Measurements from ENCODE around the gene CNEP1R1. TPM values are rescaled to one million over a fixed set of nuclear protein-coding genes. Genes with fewer than 3 reads are reported as not detected.

CNEP1R1 gene
- total RNA-seq, 1 donor from 2014 or later, result 74.6 TPM

DNA sequence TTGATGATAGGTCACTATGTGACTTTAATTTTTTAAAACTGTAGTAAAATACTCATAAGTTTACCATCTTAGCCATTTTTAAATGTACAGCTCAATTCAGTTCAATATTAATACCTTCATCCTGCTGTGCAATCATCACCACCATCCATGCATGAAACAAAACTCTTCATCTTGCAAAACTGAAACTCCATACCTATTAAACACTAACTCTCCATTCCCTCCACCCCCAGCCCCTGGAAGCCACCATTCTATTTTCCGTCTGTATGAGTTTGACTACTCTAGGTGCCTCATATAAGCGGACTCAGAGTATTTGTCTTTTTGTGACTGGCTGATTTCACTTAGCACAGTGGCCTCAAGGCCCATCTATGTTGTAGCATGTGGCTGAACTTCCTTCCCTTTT lies 9.4 kb upstream of the CNEP1R1 start:
- no peak for FAIRE-seq
- DNase-seq (ENCODE audit: low spot score in 2 of 2), result no peak

DNA sequence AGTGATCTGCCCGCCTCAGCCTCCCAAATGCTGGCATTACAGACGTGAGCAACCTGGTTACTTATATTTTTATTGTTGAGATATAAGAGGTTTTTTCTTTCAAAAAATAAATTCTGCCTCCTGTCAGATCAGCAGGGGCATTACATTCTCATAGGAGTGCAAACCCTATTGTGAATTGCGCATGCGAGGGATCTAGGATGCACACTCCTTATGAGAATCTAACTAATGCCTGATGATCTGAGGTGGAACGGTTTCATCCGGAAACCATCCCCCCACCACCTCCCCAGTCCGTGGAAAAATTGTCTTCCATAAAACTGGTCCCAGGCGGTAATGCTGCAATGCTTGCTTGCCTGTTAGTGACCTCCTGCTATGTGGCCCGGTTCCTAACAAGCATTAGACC lies 7.5 kb upstream of the CNEP1R1 start:
- DNase-seq (ENCODE audit: low spot score in 2 of 2) (no peak), FAIRE-seq (no peak)

DNA sequence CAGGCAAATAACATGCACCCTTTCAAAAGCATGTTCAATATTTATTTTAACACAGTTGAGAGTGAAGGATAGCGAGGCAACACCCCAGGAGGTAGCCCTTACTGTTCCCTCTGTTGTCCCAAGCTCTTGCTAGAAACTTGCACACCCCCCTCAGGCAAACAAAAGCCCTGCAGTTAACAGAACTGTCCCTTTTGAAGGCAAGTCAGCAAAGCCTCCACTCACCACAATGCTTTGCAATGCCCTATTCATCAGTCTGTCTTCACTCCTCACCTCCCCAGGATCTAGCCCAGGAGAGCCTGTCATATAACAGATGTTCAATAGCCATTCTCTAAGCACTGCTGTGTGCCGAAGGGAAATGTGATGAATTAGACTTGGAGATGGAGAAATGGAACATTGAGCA lies 3.5 kb upstream of the CNEP1R1 start:
- DNase-seq (ENCODE audit: low spot score in 2 of 2) (no peak), FAIRE-seq (no peak)

DNA sequence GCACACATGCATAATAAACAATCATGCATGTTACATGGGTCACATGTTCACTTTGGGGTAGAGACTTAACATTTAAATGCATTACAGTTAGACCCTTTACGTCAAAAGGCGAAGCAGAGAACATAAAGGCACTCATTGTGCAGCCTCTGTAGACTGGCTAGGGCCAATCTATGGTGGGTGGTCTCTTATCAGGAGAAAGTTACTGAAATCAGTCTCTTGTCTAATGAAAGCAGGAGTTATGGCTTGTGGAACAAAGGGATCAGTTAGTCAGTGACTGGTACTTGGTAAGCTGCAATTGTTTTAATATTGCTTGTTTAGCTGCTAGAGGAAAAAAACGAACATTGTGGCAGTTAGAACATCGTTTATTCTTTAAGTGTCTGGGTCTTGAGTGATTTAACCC lies 1.4 kb upstream of the CNEP1R1 start:
- no peak for FAIRE-seq
- no peak for DNase-seq (ENCODE audit: low spot score in 2 of 2)

DNA sequence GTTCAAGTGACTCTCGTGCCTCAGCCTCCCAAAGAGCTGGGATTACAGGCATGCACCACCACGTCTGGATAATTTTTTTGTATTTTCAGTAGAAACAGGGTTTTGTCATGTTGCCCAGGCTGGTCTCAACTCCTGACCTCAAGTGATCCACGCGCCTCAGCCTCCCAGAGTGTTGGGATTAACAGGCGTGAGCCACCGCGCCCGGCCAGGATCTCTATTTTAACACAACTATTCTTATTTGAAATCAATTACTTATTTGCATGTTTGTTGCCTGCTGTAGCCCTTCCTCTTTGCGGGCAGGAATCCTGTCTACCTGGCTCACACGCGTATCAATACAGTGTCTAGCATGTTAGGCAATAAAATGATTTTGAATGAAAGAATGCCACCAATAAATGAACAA lies 818 bp upstream of the CNEP1R1 start:
- FAIRE-seq (no peak), DNase-seq (ENCODE audit: low spot score in 2 of 2) (no peak)

DNA sequence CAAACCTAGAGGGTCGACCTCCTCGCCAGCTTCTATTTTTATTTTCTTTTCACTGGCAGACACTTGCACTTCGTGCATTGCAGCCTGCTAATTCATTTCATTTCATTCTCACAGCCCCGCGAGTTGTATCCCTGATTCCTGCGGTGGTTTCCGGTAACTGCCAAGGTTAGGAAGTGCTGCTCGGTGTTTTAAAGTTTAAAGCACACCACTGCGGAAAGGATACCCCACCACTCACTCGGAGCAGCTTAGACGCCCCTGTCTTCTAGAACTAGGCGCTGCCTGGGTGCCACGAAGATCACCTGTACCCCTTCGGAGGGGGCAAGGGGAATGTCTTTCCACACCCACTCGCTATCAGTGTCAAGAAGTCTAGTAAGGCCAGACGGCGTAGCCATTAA lies 509 bp downstream of the CNEP1R1 start:
- DNase-seq (ENCODE audit: low spot score in 2 of 2) (no peak), FAIRE-seq (no peak)

DNA sequence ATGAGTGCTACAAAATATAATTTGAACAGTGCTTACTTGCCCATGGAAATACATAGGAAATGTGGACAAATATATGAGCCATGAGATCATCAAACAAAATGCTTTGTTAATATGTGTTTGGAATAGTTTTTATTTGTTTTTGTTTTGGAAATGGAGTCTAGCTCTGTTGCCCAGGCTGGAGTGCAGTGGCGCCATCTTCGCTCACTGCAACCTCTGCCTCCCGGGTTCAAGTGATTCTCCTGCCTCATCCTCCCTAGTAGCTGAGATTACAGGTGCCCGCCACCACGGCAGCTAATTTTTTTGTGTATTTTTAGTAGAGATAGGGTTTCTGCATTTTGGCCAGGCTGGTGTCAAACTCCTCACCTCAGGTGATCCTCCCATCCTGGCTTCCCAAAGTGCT lies 2.8 kb downstream of the CNEP1R1 start:
- FAIRE-seq, result no peak
- DNase-seq (ENCODE audit: low spot score in 2 of 2), result no peak

DNA sequence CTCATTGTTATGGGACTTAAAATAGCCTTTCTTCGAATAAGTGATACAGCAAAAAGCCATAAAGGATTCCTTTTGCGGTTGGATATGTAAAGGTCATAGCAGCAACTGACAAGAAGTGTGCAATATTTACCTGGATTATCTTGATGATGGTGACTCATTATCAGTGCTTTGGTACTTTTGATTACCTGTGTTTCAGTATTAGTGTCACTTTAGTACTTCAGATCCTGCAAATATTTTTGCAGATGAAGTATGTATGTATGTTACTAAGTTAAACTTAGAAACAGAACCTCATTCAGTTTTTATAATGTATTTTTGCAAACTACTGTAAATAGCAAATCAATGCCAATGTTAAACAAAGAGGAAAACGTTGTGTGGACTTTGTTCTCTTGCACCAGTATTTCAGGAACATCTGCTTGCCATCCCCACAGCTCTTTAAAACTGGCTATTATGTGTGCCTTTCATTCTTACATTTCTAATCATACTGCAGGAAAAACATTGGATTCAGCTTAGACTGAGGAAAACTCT lies 10.5 kb downstream of the CNEP1R1 start:
- no peak for FAIRE-seq

DNA sequence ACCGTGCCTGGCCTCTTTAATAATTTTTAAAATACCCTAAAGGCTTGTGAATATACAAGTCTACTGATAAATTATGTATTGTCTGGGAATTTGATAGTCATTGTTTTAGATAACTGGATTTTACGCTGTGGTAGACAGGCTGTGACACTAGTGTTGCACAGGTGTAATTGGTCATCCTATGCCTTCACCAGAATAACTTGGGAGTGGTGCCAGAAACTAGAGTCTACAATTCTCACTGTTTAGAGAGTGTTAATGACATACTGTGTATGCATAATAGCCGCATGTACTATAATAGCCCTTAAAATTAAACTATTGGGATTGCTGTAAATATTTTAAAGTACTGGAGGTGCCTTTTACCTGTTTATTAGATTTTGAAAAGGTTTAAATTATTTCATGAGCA lies 11.4 kb downstream of the CNEP1R1 start:
- FAIRE-seq (no peak), DNase-seq (ENCODE audit: low spot score in 2 of 2) (no peak)

More for the DNA sequence above, 10.5 kb downstream of the CNEP1R1 start:
- DNase-seq (ENCODE audit: low spot score in 2 of 2), result no peak

DNA sequence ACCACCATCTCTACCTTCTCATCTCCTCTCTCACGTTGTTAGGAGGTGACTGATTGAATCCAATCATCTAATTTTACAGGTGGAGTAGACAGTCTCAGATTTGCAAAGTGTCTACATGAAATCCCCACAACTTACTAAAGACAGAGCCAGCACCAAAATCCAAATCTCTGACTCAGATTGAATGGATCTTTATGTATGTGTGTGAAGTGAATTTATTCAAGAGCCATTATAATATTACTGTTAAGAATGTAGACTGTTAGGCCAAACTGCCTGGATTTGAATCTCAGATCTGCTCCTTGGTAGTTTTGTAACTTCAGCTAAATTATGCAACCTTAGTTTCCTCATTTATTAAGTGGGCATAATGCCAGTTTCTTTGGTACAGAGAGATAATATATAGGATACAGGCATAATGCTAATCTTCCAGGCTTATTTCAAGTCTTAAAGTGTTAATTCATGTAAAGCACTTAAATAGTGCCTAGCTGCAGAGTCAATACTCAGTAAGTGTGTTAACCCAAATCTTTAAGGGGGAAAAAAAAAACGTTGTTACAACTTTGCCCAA lies 12.7 kb downstream of the CNEP1R1 start:
- FAIRE-seq (no peak), DNase-seq (ENCODE audit: low spot score in 2 of 2) (no peak)

DNA sequence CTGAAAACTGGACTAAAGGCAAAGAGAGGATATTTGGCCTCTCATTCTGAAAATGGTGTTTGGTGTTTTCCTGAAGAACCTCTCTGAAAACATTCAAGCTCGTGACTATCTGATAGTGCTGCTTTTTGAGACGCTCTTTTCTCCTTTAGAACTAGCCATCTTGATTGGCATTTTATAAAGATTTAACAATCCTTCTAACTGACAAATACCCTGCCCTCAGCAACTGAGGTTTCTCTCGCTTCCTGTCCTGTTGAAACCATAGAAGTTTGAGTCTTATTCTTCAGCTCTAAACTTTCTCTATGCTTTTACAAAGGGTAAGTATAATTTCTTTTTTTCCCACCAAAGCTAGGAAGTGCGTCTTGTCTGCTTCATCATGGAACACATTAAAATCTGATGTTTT lies 13.3 kb downstream of the CNEP1R1 start:
- FAIRE-seq (no peak), DNase-seq (ENCODE audit: low spot score in 2 of 2) (no peak)

DNA sequence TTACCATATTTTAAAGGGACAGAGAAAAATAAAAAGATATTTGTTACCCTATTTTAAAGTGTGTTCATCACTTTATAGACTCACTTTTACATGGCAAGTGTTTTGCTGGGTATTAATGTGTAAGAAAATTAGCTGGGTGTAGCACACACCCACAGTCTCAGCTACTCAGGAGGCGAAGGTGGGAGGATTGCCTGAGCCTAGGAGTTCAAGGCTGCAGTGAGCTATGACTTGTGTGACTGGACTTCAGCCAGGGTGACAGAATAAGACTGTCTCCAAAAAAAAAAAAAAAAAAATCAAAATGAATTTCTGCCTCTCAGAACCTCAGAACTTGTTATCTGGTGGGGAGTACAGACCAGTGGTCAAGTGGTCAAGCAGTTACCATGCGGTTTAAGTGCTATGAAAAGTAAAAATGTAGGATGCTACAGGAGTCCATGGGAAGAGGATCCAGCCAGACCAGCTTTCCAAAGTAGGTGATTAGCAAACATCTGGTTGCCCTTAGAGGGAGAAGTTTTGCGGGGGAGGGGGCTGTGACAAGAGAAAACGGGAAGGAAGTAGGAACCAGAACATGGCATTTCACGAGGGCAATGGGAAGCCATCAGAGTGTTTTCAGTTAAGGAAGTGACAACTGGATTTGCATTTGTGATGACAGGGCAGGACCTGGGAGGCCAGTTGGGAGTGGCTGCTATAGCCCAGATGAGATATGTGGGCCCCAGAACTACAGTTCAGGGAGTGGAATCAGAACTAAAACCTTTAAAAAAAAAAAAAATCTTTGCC lies 13.9 kb downstream of the CNEP1R1 start:
- no peak for FAIRE-seq
- DNase-seq (ENCODE audit: low spot score in 2 of 2), result no peak

DNA sequence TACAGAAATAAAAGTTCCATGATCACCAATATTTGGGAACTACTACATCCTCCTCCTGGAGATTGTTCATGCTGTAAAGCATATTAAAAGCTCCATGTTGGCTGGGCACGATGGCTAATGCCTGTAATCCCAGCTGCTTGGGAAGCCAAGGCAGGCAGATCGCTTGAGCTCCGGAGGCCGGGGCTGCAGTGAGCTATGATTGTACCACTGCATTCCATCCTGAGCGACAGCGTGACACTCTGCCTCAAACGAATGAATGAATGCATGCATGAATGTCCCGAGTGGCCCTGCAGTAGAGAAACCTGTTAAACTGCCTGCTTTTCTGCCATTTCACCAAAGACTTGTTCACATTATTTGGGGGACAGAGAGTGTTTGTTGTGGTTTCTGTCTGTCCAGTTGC lies 15.0 kb downstream of the CNEP1R1 start:
- no peak for FAIRE-seq

DNA sequence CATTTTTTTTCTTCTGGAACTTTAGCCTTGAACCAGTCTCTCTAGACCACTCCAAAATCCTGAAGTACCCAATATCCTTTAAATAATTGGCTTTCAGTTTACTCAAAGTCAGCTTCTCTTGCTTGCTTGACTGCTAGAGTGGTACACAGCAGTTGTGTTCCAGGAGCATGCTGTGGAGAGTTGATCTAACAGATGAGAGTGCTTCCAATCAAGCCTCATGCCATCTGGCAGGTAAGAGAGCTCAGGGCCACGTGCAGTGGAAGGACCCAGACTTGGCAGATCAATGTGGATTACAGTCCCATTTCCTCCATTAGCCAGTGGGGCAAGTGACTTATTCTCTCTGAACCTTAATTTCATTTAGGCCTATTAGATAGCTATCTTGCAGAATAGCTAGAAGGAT lies 15.7 kb downstream of the CNEP1R1 start:
- DNase-seq (ENCODE audit: low spot score in 2 of 2) (no peak), FAIRE-seq (no peak)

More for the DNA sequence above, 15.0 kb downstream of the CNEP1R1 start:
- DNase-seq (ENCODE audit: low spot score in 2 of 2), result no peak

DNA sequence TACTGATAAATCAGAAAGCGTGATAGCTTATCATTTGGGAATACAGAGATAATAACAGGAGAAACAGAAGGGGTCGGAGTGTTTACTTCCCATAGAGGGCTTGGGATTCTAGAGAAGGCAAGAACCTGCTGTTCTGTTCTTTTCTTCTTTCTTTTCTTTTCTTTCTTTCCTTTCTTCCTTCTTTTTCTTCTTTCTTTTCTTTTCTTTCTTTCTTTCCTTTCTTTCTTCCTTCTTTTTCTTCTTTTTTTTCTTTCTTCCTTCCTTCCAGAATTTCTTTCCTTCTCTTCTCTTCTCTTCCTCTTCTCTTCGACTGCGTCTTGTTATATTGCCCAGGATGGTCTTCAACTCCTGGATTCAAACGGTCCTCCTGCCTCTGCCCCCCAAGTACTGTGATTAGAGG lies 18.3 kb downstream of the CNEP1R1 start:
- DNase-seq (ENCODE audit: low spot score in 2 of 2) (no peak), FAIRE-seq (no peak)

DNA sequence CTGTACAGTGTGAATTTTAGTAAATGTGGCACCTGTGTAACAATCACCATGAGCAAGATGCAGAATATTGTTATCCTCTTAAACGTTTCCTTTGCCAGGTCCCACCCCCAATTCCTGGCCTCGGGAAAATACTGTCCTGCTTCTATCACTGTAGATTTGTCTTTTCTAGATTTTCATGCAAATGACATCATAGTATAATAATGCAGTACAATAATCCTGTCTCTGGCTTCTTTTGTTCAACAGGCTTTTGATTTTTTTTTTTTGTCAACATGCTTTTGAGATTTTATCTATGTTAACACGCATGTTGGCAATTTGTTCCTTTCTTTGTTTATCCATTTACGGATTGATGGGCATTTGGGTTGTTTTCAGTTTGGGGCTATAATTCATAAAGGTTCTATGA lies 20.4 kb downstream of the CNEP1R1 start:
- FAIRE-seq, result no peak
- DNase-seq (ENCODE audit: low spot score in 2 of 2), result no peak

DNA sequence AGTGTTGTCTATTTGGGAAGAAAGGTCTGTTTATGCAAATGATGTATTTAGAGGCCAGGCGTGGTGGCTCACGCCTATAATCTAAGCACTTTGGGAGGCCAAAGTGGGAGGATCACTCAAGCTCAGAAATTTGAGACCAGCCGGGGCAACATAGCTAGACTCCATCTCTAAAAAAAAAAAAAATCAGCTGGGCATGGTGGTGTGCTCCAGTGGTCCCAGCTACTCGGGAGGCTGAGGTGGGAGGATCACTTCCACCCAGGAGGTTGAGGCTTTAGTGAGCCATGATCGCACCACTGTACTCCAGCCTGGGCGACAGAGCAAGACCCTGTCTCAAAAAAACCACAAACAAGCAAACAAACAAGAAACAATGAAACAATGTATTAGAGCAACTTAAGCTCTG lies 21.8 kb downstream of the CNEP1R1 start:
- DNase-seq (ENCODE audit: low spot score in 2 of 2), result no peak
- FAIRE-seq, result no peak

DNA sequence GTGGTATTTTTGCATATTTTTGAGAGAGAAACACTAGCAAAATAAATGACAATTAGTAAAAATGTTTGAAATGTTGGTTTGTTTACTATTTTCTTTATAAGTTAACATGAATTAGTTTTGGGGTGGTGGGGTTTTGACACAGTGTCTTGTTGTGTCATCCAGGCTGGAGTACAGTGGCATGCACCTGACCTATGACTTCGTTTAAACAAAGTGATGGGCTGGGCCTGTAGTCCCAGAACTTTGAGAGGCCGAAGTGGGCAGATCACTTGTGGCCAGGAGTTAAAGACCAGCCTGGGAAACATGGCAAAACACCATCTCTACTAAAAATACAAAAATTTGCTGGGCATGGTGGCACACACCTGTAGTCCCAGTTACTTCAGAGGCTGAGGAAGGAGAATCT lies 22.8 kb downstream of the CNEP1R1 start:
- FAIRE-seq, result no peak

DNA sequence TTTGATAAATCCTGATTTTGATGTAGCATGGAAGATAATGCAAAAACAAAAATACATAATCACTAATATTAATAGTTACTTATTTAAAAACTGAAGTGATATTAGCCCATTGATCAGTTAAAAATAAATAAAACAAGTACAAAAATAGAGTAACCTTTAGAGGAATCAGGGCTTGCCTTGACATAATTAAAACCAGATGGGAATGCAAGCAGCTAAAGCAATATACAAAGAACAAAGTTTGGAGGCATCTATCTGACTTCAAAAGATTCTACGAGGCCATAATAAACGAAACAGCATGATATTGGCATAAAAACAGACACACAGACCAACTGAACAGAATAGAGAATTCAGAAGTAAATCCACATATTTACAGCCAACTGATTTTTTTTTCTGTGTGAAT lies 25.8 kb downstream of the CNEP1R1 start:
- no peak for DNase-seq (ENCODE audit: low spot score in 2 of 2)
- FAIRE-seq, result no peak

More for the DNA sequence above, 22.8 kb downstream of the CNEP1R1 start:
- no peak for DNase-seq (ENCODE audit: low spot score in 2 of 2)

DNA sequence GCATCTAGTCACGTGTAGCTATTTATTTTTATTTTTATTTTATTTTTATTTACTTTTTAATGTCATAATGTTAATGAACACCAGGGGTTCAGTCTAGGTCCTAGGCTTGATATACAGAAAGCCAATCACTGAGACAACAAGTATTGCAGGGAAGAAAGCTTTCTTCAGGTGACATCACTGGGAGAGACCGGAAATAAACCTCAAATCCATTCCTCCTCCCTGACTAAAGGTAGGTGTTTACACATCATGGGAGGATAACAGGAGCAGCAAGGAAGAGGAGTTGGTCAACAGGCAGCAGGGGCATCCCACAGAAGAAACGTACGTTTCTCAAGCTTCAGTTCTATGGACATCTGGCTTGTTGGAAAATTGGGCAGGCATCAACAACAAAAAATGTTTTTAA lies 31.2 kb downstream of the CNEP1R1 start:
- no peak for FAIRE-seq
- no peak for DNase-seq (ENCODE audit: low spot score in 2 of 2)

DNA sequence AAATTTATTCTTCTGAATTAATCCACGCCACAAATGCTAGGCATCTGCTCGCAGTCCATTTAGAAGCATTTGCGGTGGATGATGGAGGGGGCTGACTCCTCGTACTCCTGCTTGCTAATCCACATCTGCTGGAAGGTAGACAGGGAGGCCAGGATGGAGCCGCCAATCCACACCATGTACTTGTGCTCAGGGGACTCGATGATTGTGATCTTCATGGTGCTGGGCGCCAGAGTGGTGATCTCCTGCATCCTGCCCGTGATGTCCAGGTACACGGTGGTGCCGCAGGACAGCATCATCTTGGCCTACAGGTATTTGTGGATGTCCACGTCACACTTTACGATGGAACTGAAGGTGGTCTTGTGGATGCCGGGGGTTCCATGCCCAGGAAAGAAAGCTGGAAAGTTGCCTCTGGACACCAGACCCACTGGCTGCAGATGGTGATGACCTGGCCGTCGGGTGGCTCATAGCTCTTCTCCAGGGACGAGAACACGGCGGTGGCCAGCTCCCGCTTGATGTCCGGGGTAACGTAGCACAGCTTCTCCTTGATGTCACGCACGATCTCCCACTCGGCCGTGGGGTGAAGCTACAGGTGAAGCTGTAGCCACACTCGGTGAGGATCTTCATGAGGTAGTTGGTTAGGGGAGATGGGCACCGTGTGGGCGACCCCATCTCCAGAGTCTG lies 33.2 kb downstream of the CNEP1R1 start:
- FAIRE-seq, result no peak
- no peak for DNase-seq (ENCODE audit: low spot score in 2 of 2)

DNA sequence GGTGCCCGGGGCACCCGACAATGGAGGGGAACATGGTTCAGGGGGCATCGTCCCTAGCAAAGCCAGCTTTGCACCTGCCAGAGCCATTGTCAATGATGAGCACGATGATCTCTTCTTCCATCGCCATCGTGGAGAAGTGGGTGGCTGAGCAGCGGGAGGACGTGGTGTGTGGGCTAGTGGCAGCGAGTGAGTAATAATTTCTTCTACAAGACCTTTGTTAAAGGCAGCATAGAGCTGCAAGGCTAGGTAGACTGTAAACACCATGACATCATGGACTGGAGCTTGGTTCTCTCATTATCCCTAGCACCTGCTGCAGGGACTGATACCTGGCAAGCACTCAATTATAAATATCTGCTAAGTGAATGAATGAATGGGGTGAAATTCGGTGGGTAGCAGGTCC lies 34.1 kb downstream of the CNEP1R1 start:
- DNase-seq (ENCODE audit: low spot score in 2 of 2), result no peak
- no peak for FAIRE-seq
